ENCODE results near the gene ACAP3.

ACAP3 gene

DNA sequence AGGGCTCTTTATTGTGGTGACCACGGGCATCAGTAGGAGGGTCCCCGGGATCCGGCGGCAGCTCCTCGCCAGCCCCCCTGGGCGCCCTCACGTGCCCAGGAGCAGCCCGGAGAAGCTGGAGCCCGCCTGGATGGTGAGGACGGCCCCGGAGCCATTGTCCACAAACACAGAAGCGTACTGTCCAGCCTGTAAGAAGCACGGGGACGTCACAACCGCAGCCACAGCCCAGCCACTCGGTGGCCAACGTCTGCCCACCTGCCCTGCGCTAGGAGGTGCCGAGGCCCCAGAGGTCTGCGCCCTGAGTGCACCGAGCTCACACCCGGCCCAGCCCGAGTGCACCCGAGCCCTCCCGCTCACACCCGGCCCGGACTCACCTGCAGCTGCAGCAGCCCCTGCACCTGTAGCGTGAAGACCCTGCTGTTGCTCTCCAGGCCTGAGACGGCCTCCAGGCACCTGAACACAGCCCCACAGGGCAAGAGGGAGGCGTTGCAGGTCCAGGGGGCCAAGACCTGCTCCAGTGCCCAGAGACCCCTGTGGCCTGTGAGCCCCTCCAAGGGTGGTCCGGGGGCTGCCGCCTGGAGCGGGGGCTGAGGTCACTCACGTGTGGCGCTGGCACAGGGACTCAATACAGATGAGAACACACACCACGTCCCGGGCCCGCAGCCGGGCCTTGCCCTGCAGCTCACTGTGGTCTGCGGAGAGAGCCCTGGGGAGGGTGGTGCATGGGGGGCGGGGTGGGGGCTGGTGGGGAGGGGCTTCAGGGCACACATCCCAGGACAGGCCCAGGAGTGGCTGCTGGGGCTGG lies 65.1 kb downstream of the ACAP3 start:
- DNase-seq = no peak

Data from NCI-H146 (cell line).